IPS DF 6.9 (cell line): Measurements from ENCODE around the gene FIG4.
"Not testable (repeated sequence)": the region's sequence is repeated elsewhere in the genome, so short reads cannot be mapped to it uniquely, and the experiment has no call there.

Experiments used
- DNase-seq: peaks from one replicate; pipeline ENCODE4 v3.0.0-alpha.2; 2013; ENCODE audit warnings: low read depth, low spot score
- H3K27ac ChIP-seq: one replicate; pipeline ENCODE4 v1.5.1; 2013; ENCODE audit warnings: low read length, control low read depth
- H3K27me3 ChIP-seq: 2 replicates; pipeline ENCODE4 v1.6.1; 2013; ENCODE audit warnings: mild to moderate bottlenecking, low read length; ENCODE audit not compliant: control insufficient read depth, insufficient read depth
- H3K36me3 ChIP-seq: 2 replicates; pipeline ENCODE4 v1.6.1; 2013; ENCODE audit warnings: low read length; ENCODE audit not compliant: control insufficient read depth, insufficient read depth
- H3K4me1 ChIP-seq: 2 replicates; pipeline ENCODE4 v1.6.1; 2013; ENCODE audit warnings: low read length; ENCODE audit not compliant: control insufficient read depth, insufficient read depth
- H3K4me3 ChIP-seq: 2 replicates; pipeline ENCODE4 v1.5.1; 2013; ENCODE audit warnings: mild to moderate bottlenecking, low read length
- H3K9me3 ChIP-seq: 2 replicates; pipeline ENCODE4 v1.6.1; 2013; ENCODE audit warnings: low read length, inconsistent platforms; ENCODE audit not compliant: control insufficient read depth, insufficient read depth
- WGBS: extraction: QIAGEN DNeasy Blood & Tissue Kit; methylation state at CpG from one replicate; pipeline ENCODE4 v1.1.7; 2013; ENCODE audit warnings: mixed read lengths, missing lambda C conversion rate; ENCODE audit not compliant: insufficient read length, insufficient coverage; 5-methylcytosine and 5-hydroxymethylcytosine counted together

The FIG4 gene

GRCh38 chr6:109676724-109677123, 14.4 kb upstream of the FIG4 start:
- H3K27ac ChIP-seq = no peak overlapping the region
- no CpG with 5 or more reads among the region's 1 CpG for WGBS
- no peak for DNase-seq
- no peaks in the 10 kb centered on the region; the same call in 1 of the 2 replicates for H3K4me1 ChIP-seq
- H3K27me3 ChIP-seq = no peaks in the 10 kb centered on the region
- no peak overlapping the region for H3K4me3 ChIP-seq
- H3K36me3 ChIP-seq = no peaks in the 10 kb centered on the region
- H3K9me3 ChIP-seq = no peaks in the 10 kb centered on the region

GRCh38 chr6:109678240-109678639, 12.9 kb upstream of the FIG4 start:
- Histone ChIP-seq H3K9me3 (no peaks in the 10 kb centered on the region), H3K27ac (no peak overlapping the region), H3K36me3 (no peaks in the 10 kb centered on the region), H3K4me3 (no peak overlapping the region), H3K27me3 (no peaks in the 10 kb centered on the region), H3K4me1 (no peaks in the 10 kb centered on the region; the same call in 1 of the 2 replicates)
- DNase-seq = no peak
- WGBS = no CpG with 5 or more reads among the region's 4 CpGs

GRCh38 chr6:109678661-109679505, 12.2 kb upstream of the FIG4 start:
- not testable (repeated sequence) for H3K27ac ChIP-seq, H3K4me1 ChIP-seq, H3K36me3 ChIP-seq, H3K9me3 ChIP-seq, H3K27me3 ChIP-seq, DNase-seq, H3K4me3 ChIP-seq
- no CpG with 5 or more reads among the region's 15 CpGs for WGBS

- no peak overlapping the region for H3K27ac ChIP-seq
- WGBS = no CpG with 5 or more reads among the region's 1 CpG
- DNase-seq = no peak
Measured at GRCh38 chr6:109686566-109687265, 4.4 kb upstream of the FIG4 start.

GRCh38 chr6:109687271-109687761, 3.8 kb upstream of the FIG4 start:
- Histone ChIP-seq H3K27ac (no peak overlapping the region), H3K4me1 (0 out of 2 replicates have a peak, but pooled peaks cover 2% of the 10 kb centered on the region), H3K4me3 (no peak overlapping the region), H3K27me3 (no peaks in the 10 kb centered on the region), H3K9me3 (no peaks in the 10 kb centered on the region), H3K36me3 (no peaks in the 10 kb centered on the region)
- DNase-seq = no peak
- no CpG with 5 or more reads among the region's 2 CpGs for WGBS

More at GRCh38 chr6:109686566-109687265, 4.4 kb upstream of the FIG4 start:
- Histone ChIP-seq H3K36me3 (no peaks in the 10 kb centered on the region), H3K9me3 (no peaks in the 10 kb centered on the region), H3K27me3 (no peaks in the 10 kb centered on the region), H3K4me1 (0 out of 2 replicates have a peak, but pooled peaks cover 2% of the 10 kb centered on the region), H3K4me3 (no peak overlapping the region)

- peak; percentile 61 for DNase-seq
- H3K4me3 ChIP-seq = peak overlapping the region; percentile 86
- no peaks in the 10 kb centered on the region for H3K36me3 ChIP-seq
- no CpG with 5 or more reads among the region's 24 CpGs for WGBS
- H3K27me3 ChIP-seq = no peaks in the 10 kb centered on the region
- 0 out of 2 replicates have a peak, but pooled peaks cover 2% of the 10 kb centered on the region for H3K4me1 ChIP-seq
- no peak overlapping the region for H3K27ac ChIP-seq
- H3K9me3 ChIP-seq = no peaks in the 10 kb centered on the region
Measured at GRCh38 chr6:109690373-109690736, 741 bp upstream of the FIG4 start.

- Histone ChIP-seq H3K4me3 (no peak overlapping the region), H3K9me3 (no peaks in the 10 kb centered on the region), H3K27ac (no peak overlapping the region), H3K4me1 (0 out of 2 replicates have a peak, but pooled peaks cover 2% of the 10 kb centered on the region), H3K36me3 (no peaks in the 10 kb centered on the region), H3K27me3 (no peaks in the 10 kb centered on the region)
- no peak for DNase-seq
Measured at GRCh38 chr6:109693111-109693510, 2.0 kb downstream of the FIG4 start.

GRCh38 chr6:109695468-109695867, 4.4 kb downstream of the FIG4 start:
- no peak overlapping the region for H3K4me3 ChIP-seq
- no peak overlapping the region for H3K27ac ChIP-seq
- H3K36me3 ChIP-seq = no peaks in the 10 kb centered on the region
- H3K4me1 ChIP-seq = no peaks in the 10 kb centered on the region
- WGBS = no CpG with 5 or more reads among the region's 4 CpGs
- no peaks in the 10 kb centered on the region for H3K9me3 ChIP-seq
- no peak for DNase-seq
- H3K27me3 ChIP-seq = no peaks in the 10 kb centered on the region

- Histone ChIP-seq H3K4me3 (no peak overlapping the region), H3K4me1 (0 out of 2 replicates have a peak, but pooled peaks cover 3% of the 10 kb centered on the region), H3K9me3 (no peaks in the 10 kb centered on the region), H3K27me3 (no peaks in the 10 kb centered on the region), H3K27ac (no peak overlapping the region), H3K36me3 (no peaks in the 10 kb centered on the region)
- 100% methylated on average over 2 of the region's 5 CpGs for whole genome bisulfite sequencing
- DNase-seq = no peak
Measured at GRCh38 chr6:109696355-109696754, 5.3 kb downstream of the FIG4 start.

- Histone ChIP-seq H3K4me1 (peaks cover 7% of the 10 kb centered on the region; the same call in 1 of the 2 replicates), H3K27ac (no peak overlapping the region), H3K9me3 (no peaks in the 10 kb centered on the region), H3K36me3 (no peaks in the 10 kb centered on the region), H3K4me3 (no peak overlapping the region), H3K27me3 (no peaks in the 10 kb centered on the region)
- no peak for DNase-seq
- no CpG with 5 or more reads among the region's 4 CpGs for WGBS
Measured at GRCh38 chr6:109701221-109701620, 10.1 kb downstream of the FIG4 start.
